ENCODE data around the gene SLC25A21.

The SLC25A21 gene

GRCh38 chr14:36857136-36857535 is 315.3 kb downstream of the SLC25A21 start:
- TF ChIP-seq CTCF (IDR thresholded peaks at IDR 0.05; ENCODE audit: low read depth, low read length, missing control alignments) = no peak
- DNase-seq (ENCODE audit: low read depth) = no peak
- no peak overlapping the region for H3K4me3 ChIP-seq (ENCODE audit: low read depth, low read length)
- in situ Hi-C loops (cut with HindIII; ENCODE audit: low sequenced_read_pairs) = no loop called here

GRCh38 chr14:36856095-36856878 is 316.1 kb downstream of the SLC25A21 start:
- in situ Hi-C loops (cut with HindIII; ENCODE audit: low sequenced_read_pairs) = no loop called here
- no peak for DNase-seq (ENCODE audit: low read depth)
- no peak for TF ChIP-seq CTCF (IDR thresholded peaks at IDR 0.05; ENCODE audit: low read depth, low read length, missing control alignments)
- no peak overlapping the region for H3K4me3 ChIP-seq (ENCODE audit: low read depth, low read length)

- TF ChIP-seq CTCF (IDR thresholded peaks at IDR 0.05; ENCODE audit: low read depth, low read length, missing control alignments) = no peak
- no peak for DNase-seq (ENCODE audit: low read depth)
- no peak overlapping the region for H3K4me3 ChIP-seq (ENCODE audit: low read depth, low read length)
- in situ Hi-C loops (cut with HindIII; ENCODE audit: low sequenced_read_pairs) = no loop called here
Measured at GRCh38 chr14:36855396-36855795, 317.0 kb downstream of the SLC25A21 start.

GRCh38 chr14:36852981-36853691 is 319.3 kb downstream of the SLC25A21 start:
- H3K4me3 ChIP-seq (ENCODE audit: low read depth, low read length) = no peak overlapping the region
- no peak for DNase-seq (ENCODE audit: low read depth)
- in situ Hi-C loops (cut with HindIII; ENCODE audit: low sequenced_read_pairs) = no loop called here
- TF ChIP-seq CTCF (IDR thresholded peaks at IDR 0.05; ENCODE audit: low read depth, low read length, missing control alignments) = no peak

GRCh38 chr14:36848213-36848612 is 324.2 kb downstream of the SLC25A21 start:
- no peak for TF ChIP-seq CTCF (IDR thresholded peaks at IDR 0.05; ENCODE audit: low read depth, low read length, missing control alignments)
- H3K4me3 ChIP-seq (ENCODE audit: low read depth, low read length) = no peak overlapping the region
- no peak for DNase-seq (ENCODE audit: low read depth)
- in situ Hi-C loops (cut with HindIII; ENCODE audit: low sequenced_read_pairs) = no loop called here

GRCh38 chr14:36847366-36847765 is 325.0 kb downstream of the SLC25A21 start:
- in situ Hi-C loops (cut with HindIII; ENCODE audit: low sequenced_read_pairs) = no loop called here
- DNase-seq (ENCODE audit: low read depth) = no peak
- no peak overlapping the region for H3K4me3 ChIP-seq (ENCODE audit: low read depth, low read length)
- TF ChIP-seq CTCF (IDR thresholded peaks at IDR 0.05; ENCODE audit: low read depth, low read length, missing control alignments) = no peak

Measured in astrocyte of the cerebellum (primary cell).